Measurements from ENCODE around the gene BLOC1S5.

DNA sequence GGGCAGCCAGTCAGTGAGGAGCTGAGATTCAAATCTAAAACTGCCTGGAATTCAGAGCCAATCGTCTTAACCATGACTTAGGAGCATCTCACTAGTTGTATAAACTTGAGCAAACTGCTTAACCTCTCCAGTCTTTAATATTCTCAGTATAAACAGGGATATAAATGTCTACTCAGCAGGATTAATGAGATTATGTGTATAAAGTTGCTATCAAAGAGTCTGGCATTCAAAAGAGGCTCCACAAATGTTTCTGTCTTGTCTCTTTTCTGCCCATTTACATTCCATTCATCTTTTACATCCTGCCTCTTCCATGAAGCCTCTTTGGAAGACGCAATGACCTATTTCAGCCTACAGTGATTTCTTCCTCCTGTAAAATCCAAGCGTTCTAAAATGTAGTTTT is 66.9 kb downstream of the BLOC1S5 start:
- no peak for TF ChIP-seq CBX5 (IDR thresholded peaks at IDR 0.05; ENCODE audit: borderline replicate concordance, low read depth)
- TF ChIP-seq, protein P1, sequence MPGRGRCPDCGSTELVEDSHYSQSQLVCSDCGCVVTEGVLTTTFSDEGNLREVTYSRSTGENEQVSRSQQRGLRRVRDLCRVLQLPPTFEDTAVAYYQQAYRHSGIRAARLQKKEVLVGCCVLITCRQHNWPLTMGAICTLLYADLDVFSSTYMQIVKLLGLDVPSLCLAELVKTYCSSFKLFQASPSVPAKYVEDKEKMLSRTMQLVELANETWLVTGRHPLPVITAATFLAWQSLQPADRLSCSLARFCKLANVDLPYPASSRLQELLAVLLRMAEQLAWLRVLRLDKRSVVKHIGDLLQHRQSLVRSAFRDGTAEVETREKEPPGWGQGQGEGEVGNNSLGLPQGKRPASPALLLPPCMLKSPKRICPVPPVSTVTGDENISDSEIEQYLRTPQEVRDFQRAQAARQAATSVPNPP (IDR thresholded peaks at IDR 0.05; ENCODE audit: borderline replicate concordance, insufficient read depth, insufficient read length) = no peak
- TF ChIP-seq THRAP3 (IDR thresholded peaks at IDR 0.05; ENCODE audit: borderline replicate concordance) = no peak
- TF ChIP-seq ZNF263 (CRISPR knock-in tag; IDR thresholded peaks at IDR 0.05; ENCODE audit: borderline replicate concordance) = no peak
- TF ChIP-seq, protein P2, sequence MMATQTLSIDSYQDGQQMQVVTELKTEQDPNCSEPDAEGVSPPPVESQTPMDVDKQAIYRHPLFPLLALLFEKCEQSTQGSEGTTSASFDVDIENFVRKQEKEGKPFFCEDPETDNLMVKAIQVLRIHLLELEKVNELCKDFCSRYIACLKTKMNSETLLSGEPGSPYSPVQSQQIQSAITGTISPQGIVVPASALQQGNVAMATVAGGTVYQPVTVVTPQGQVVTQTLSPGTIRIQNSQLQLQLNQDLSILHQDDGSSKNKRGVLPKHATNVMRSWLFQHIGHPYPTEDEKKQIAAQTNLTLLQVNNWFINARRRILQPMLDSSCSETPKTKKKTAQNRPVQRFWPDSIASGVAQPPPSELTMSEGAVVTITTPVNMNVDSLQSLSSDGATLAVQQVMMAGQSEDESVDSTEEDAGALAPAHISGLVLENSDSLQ (IDR thresholded peaks at IDR 0.05) = no peak
- TF ChIP-seq STAT6 (CRISPR knock-in tag; IDR thresholded peaks at IDR 0.05) = no peak
- TF ChIP-seq EZH2 (IDR thresholded peaks at IDR 0.05; ENCODE audit: borderline replicate concordance, low read depth, low read length) = no peak
- no peak for TF ChIP-seq SMAD1 (IDR thresholded peaks at IDR 0.05; ENCODE audit: low read depth, low read length, partially characterized antibody)
- TF ChIP-seq CTCF (IDR thresholded peaks at IDR 0.05 in 2 of 3, conservative IDR thresholded peaks at IDR 0.05 in 1 of 3; ENCODE audit: insufficient read depth in 2 of 3, low read depth in 1 of 3, low read length in 3 of 3) = no peak
- no peak for TF ChIP-seq EGR1 (conservative IDR thresholded peaks at IDR 0.05)
- TF ChIP-seq ELF4 (CRISPR knock-in tag; IDR thresholded peaks at IDR 0.05) = no peak
- no peak for TF ChIP-seq POLR2A (conservative IDR thresholded peaks at IDR 0.05)
